ENCODE results near the gene GTPBP1. TPM values are rescaled to one million over a fixed set of nuclear protein-coding genes. Genes with fewer than 3 reads are reported as not detected.

GTPBP1 gene
- total and polyA plus RNA-seq, 5 experiments from 2014 or later = 17.2 to 73.3 (median 29.3) TPM

- Mint-ChIP-seq H3K4me3 (peak overlapping the region in 1 of 10 donors; percentile 15), H3K4me1 (peaks cover 28 to 65% (median 55%) of the 10 kb centered on the region in 4 donors), H3K36me3 (peaks cover 0 to 33% (median 3%) of the 10 kb centered on the region in 3 donors), H3K27ac (peak overlapping the region in 5 of 10 donors; percentile 2 to 69 (median 7)), H3K27me3 (no peaks in the 10 kb centered on the region), H3K9me3 (no peaks in the 10 kb centered on the region)
- POLR2A ChIA-PET = interaction anchor here (0.8 to 1.4 kb wide), 2 partner anchors 13 to 15 kb away, joined by 4 to 6 read pairs; partner anchors contain the start of gene TOMM22
- DNase-seq = no peak
- no peak for ATAC-seq
Measured at GRCh38 chr22:38694940-38695339, 10.8 kb upstream of the GTPBP1 start.

GRCh38 chr22:38696606-38697424 is 8.9 kb upstream of the GTPBP1 start:
- Mint-ChIP-seq H3K27ac (peak overlapping the region; percentile 50 to 100 (median 88)), H3K4me3 (peak overlapping the region in 8 of 10 donors; percentile 2 to 95 (median 57)), H3K9me3 (peaks cover 0 to 1% (median 0%) of the 10 kb centered on the region in 9 donors), H3K27me3 (peaks cover 0 to 3% (median 0%) of the 10 kb centered on the region in 5 donors), H3K4me1 (peaks cover 32 to 73% (median 68%) of the 10 kb centered on the region in 4 donors), H3K36me3 (peaks cover 0 to 23% (median 3%) of the 10 kb centered on the region in 3 donors)
- ATAC-seq (no peak), DNase-seq (peak in 1 of 10 donors; percentile 14)
- POLR2A ChIA-PET = interaction anchor here (1.3 to 5.3 kb wide), 3 partner anchors 9 to 55 kb away, joined by 4 to 51 read pairs (median 6); partner anchors contain the start of genes GTPBP1 and TOMM22

- H3K4me1 Mint-ChIP-seq = peaks cover 32 to 77% (median 68%) of the 10 kb centered on the region in 4 donors
- peaks cover 0 to 3% (median 0%) of the 10 kb centered on the region in 5 donors for H3K27me3 Mint-ChIP-seq
- H3K4me3 Mint-ChIP-seq = peak overlapping the region in 8 of 10 donors; percentile 6 to 95 (median 46)
- H3K27ac Mint-ChIP-seq = peak overlapping the region; percentile 73 to 100 (median 94)
- peaks cover 0 to 16% (median 3%) of the 10 kb centered on the region in 3 donors for H3K36me3 Mint-ChIP-seq
- POLR2A ChIA-PET = interaction anchor here (1.4 to 5.3 kb wide), 3 partner anchors 15 to 54 kb away, joined by 4 to 51 read pairs (median 6); partner anchors contain the start of genes CBY1 and TOMM22
- peaks cover 0 to 1% (median 0%) of the 10 kb centered on the region in 9 donors for H3K9me3 Mint-ChIP-seq
- DNase-seq = no peak
- ATAC-seq = no peak
Measured at GRCh38 chr22:38697425-38698089, 8.2 kb upstream of the GTPBP1 start.

- POLR2A ChIA-PET = interaction anchor here (0.6 to 5.3 kb wide), 5 partner anchors 16 to 449 kb away, joined by 4 to 51 read pairs (median 6); partner anchors contain the start of genes CBY1 and TOMM22
- peak overlapping the region; percentile 47 to 100 (median 92) for H3K4me3 Mint-ChIP-seq
- peaks cover 27 to 72% (median 61%) of the 10 kb centered on the region in 4 donors for H3K4me1 Mint-ChIP-seq
- DNase-seq (no peak), ATAC-seq (no peak)
- H3K36me3 Mint-ChIP-seq = peaks cover 0 to 13% (median 3%) of the 10 kb centered on the region in 3 donors
- peaks cover 0 to 3% (median 0%) of the 10 kb centered on the region in 5 donors for H3K27me3 Mint-ChIP-seq
- H3K27ac Mint-ChIP-seq = peak overlapping the region; percentile 48 to 100 (median 100)
- peaks cover 0 to 1% (median 0%) of the 10 kb centered on the region in 9 donors for H3K9me3 Mint-ChIP-seq
Measured at GRCh38 chr22:38698407-38699094, 7.2 kb upstream of the GTPBP1 start.

GRCh38 chr22:38699143-38699542 is 6.6 kb upstream of the GTPBP1 start:
- DNase-seq (peak in 1 of 10 donors; percentile 25), ATAC-seq (no peak)
- Mint-ChIP-seq H3K4me3 (peak overlapping the region; percentile 78 to 100 (median 92)), H3K36me3 (peaks cover 0 to 13% (median 3%) of the 10 kb centered on the region in 3 donors), H3K27me3 (peaks cover 0 to 3% (median 0%) of the 10 kb centered on the region in 5 donors), H3K9me3 (peaks cover 0 to 1% (median 0%) of the 10 kb centered on the region in 9 donors), H3K4me1 (peaks cover 25 to 71% (median 59%) of the 10 kb centered on the region in 4 donors), H3K27ac (peak overlapping the region; percentile 48 to 100 (median 100))
- POLR2A ChIA-PET = interaction anchor here (0.6 to 5.3 kb wide), 9 partner anchors 8 to 305 kb away, joined by 3 to 51 read pairs (median 4); partner anchors contain the start of genes CBY1 and TOMM22

- peak in 1 of 10 donors; percentile 29 for DNase-seq
- peak overlapping the region; percentile 87 to 100 (median 100) for H3K27ac Mint-ChIP-seq
- ATAC-seq = no peak
- POLR2A ChIA-PET = interaction anchor here (0.6 to 5.3 kb wide), 8 partner anchors 9 to 321 kb away, joined by 3 to 51 read pairs (median 4); partner anchors contain the start of genes APOBEC3D and TOMM22
- H3K4me1 Mint-ChIP-seq = peaks cover 25 to 72% (median 61%) of the 10 kb centered on the region in 4 donors
- H3K36me3 Mint-ChIP-seq = peaks cover 0 to 10% (median 3%) of the 10 kb centered on the region in 3 donors
- peaks cover 0 to 1% (median 0%) of the 10 kb centered on the region in 9 donors for H3K9me3 Mint-ChIP-seq
- H3K27me3 Mint-ChIP-seq = peaks cover 0 to 3% (median 0%) of the 10 kb centered on the region in 5 donors
- peak overlapping the region; percentile 78 to 100 (median 92) for H3K4me3 Mint-ChIP-seq
Measured at GRCh38 chr22:38699784-38700183, 6.0 kb upstream of the GTPBP1 start.

- peaks cover 0 to 3% (median 0%) of the 10 kb centered on the region in 5 donors for H3K27me3 Mint-ChIP-seq
- ATAC-seq (peak; percentile 2 to 19), DNase-seq (peak in 3 of 10 donors; percentile 11 to 67 (median 32))
- peaks cover 0 to 6% (median 3%) of the 10 kb centered on the region in 3 donors for H3K36me3 Mint-ChIP-seq
- peaks cover 0 to 1% (median 0%) of the 10 kb centered on the region in 9 donors for H3K9me3 Mint-ChIP-seq
- peaks cover 28 to 72% (median 64%) of the 10 kb centered on the region in 4 donors for H3K4me1 Mint-ChIP-seq
- peak overlapping the region; percentile 87 to 100 (median 100) for H3K27ac Mint-ChIP-seq
- POLR2A ChIA-PET = interaction anchor here (1.0 to 5.3 kb wide), 5 partner anchors 13 to 304 kb away, joined by 3 to 51 read pairs (median 4); partner anchors contain the start of gene TOMM22
- H3K4me3 Mint-ChIP-seq = peak overlapping the region; percentile 78 to 100 (median 92)
Measured at GRCh38 chr22:38700270-38700788, 5.4 kb upstream of the GTPBP1 start.

GRCh38 chr22:38700789-38701628 is 4.7 kb upstream of the GTPBP1 start, which contains the start of gene JOSD1:
TSS of gene JOSD1 (minus strand) at chr22:38700943. CDS start at chr22:38699987, 956 bp downstream.
- Mint-ChIP-seq H3K4me1 (peaks cover 28 to 72% (median 63%) of the 10 kb centered on the region in 4 donors), H3K4me3 (peak within 1 kb of the TSS; percentile 92 to 100 (median 94)), H3K27me3 (peaks cover 0 to 3% (median 0%) of the 10 kb centered on the region in 5 donors), H3K36me3 (peaks cover 0 to 6% (median 3%) of the 10 kb centered on the region in 3 donors), H3K9me3 (peaks cover 0 to 1% (median 0%) of the 10 kb centered on the region in 9 donors), H3K27ac (peak within 1 kb of the TSS; percentile 98 to 100 (median 100))
- POLR2A ChIA-PET = interaction anchor here (0.7 to 5.3 kb wide), 3 partner anchors 18 to 280 kb away, joined by 7 to 51 read pairs (median 7); partner anchors contain the start of gene TOMM22
- ATAC-seq = peak; percentile 32 to 48
- DNase-seq = peak; percentile 96 to 100 (median 99)

GRCh38 chr22:38704654-38705234 is 1.0 kb upstream of the GTPBP1 start:
- H3K27me3 Mint-ChIP-seq = peaks cover 0 to 3% (median 0%) of the 10 kb centered on the region in 5 donors
- peaks cover 0 to 1% (median 0%) of the 10 kb centered on the region in 9 donors for H3K9me3 Mint-ChIP-seq
- ATAC-seq (no peak), DNase-seq (no peak)
- peak overlapping the region; percentile 74 to 91 (median 88) for H3K4me3 Mint-ChIP-seq
- peaks cover 0 to 1% (median 0%) of the 10 kb centered on the region in 3 donors for H3K36me3 Mint-ChIP-seq
- peak overlapping the region; percentile 80 to 99 (median 98) for H3K27ac Mint-ChIP-seq
- POLR2A ChIA-PET = interaction anchor here (1.1 to 3.8 kb wide), 11 partner anchors 8 to 60 kb away, joined by 4 to 60 read pairs (median 10); partner anchors contain the start of genes SUN2 and TOMM22
- H3K4me1 Mint-ChIP-seq = peaks cover 29 to 65% (median 59%) of the 10 kb centered on the region in 4 donors

Data from naive thymus-derived CD8-positive, alpha-beta T cell (primary cell).